ENCODE results near the gene AMH.

DNA sequence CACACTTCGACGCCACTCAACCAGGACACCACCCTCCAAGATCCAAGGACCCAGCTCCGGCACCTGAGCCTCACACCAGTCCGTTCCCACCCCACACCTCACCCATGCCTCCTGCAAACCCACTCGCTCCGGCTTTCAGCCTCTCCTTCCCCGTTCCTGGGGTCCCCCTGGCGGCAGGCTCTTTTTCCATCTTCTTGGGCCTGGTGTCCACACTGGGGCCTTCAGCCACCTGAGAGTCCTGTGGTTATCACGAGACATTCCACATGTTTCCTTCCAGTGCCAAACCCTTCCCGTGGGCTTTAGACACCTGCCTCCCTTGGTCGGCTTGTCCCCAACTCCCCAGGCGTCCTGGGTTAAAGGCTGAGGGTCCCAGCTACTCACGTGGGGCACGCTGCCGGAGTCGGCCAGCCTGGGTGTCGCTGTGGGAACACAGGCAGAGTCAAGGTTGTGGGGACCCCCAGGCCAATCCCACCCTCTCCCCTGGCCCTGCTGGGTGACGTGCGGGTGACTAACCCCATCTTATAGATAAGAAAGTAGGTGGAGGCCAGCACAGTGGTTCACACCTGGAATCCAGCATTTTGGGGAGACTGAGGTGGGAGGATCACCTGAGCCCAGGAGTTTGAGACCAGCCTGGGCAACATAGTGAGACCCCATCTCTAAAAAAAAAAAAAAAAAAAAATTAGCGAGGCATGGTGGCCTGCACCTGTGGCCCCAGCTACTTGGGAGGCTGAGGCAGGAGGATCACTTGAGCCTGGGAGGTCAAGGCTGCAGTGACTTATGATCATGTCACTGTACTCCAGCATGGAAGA lies 5.1 kb downstream of the AMH start:
- no peak for TF ChIP-seq EP300 (IDR thresholded peaks at IDR 0.05; ENCODE audit: low read depth in 2 of 2, low read length in 2 of 2)
- TF ChIP-seq EP300 (CRISPR knock-in tag; IDR thresholded peaks at IDR 0.05; ENCODE audit: borderline replicate concordance): no peak
- TF ChIP-seq ZNF446 (CRISPR knock-in tag; IDR thresholded peaks at IDR 0.05): no peak
- TF ChIP-seq, protein P1, sequence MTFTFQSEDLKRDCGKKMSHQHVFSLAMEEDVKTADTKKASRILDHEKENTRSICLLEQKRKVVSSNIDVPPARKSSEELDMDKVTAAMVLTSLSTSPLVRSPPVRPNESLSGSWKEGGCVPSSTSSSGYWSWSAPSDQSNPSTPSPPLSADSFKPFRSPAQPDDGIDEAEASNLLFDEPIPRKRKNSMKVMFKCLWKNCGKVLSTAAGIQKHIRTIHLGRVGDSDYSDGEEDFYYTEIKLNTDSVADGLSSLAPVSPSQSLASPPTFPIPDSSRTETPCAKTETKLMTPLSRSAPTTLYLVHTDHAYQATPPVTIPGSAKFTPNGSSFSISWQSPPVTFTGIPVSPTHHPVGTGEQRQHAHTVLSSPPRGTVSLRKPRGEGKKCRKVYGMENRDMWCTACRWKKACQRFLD (CRISPR knock-in tag; IDR thresholded peaks at IDR 0.05; ENCODE audit: borderline replicate concordance): no peak
- TF ChIP-seq MYC (CRISPR knock-in tag; IDR thresholded peaks at IDR 0.05; ENCODE audit: borderline replicate concordance): peak; percentile 35; the same call in 1 of the 2 replicates
- no peak for TF ChIP-seq RBFOX2 (IDR thresholded peaks at IDR 0.05; ENCODE audit: low read depth, low read length)
- TF ChIP-seq, protein P2, sequence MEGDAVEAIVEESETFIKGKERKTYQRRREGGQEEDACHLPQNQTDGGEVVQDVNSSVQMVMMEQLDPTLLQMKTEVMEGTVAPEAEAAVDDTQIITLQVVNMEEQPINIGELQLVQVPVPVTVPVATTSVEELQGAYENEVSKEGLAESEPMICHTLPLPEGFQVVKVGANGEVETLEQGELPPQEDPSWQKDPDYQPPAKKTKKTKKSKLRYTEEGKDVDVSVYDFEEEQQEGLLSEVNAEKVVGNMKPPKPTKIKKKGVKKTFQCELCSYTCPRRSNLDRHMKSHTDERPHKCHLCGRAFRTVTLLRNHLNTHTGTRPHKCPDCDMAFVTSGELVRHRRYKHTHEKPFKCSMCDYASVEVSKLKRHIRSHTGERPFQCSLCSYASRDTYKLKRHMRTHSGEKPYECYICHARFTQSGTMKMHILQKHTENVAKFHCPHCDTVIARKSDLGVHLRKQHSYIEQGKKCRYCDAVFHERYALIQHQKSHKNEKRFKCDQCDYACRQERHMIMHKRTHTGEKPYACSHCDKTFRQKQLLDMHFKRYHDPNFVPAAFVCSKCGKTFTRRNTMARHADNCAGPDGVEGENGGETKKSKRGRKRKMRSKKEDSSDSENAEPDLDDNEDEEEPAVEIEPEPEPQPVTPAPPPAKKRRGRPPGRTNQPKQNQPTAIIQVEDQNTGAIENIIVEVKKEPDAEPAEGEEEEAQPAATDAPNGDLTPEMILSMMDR (CRISPR knock-in tag; IDR thresholded peaks at IDR 0.05): peak; percentile 85
- TF ChIP-seq, protein P3, sequence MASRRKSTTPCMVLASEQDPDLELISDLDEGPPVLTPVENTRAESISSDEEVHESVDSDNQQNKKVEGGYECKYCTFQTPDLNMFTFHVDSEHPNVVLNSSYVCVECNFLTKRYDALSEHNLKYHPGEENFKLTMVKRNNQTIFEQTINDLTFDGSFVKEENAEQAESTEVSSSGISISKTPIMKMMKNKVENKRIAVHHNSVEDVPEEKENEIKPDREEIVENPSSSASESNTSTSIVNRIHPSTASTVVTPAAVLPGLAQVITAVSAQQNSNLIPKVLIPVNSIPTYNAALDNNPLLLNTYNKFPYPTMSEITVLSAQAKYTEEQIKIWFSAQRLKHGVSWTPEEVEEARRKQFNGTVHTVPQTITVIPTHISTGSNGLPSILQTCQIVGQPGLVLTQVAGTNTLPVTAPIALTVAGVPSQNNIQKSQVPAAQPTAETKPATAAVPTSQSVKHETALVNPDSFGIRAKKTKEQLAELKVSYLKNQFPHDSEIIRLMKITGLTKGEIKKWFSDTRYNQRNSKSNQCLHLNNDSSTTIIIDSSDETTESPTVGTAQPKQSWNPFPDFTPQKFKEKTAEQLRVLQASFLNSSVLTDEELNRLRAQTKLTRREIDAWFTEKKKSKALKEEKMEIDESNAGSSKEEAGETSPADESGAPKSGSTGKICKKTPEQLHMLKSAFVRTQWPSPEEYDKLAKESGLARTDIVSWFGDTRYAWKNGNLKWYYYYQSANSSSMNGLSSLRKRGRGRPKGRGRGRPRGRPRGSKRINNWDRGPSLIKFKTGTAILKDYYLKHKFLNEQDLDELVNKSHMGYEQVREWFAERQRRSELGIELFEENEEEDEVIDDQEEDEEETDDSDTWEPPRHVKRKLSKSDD (CRISPR knock-in tag; IDR thresholded peaks at IDR 0.05; ENCODE audit: low read depth): no peak
- TF ChIP-seq, protein P4, sequence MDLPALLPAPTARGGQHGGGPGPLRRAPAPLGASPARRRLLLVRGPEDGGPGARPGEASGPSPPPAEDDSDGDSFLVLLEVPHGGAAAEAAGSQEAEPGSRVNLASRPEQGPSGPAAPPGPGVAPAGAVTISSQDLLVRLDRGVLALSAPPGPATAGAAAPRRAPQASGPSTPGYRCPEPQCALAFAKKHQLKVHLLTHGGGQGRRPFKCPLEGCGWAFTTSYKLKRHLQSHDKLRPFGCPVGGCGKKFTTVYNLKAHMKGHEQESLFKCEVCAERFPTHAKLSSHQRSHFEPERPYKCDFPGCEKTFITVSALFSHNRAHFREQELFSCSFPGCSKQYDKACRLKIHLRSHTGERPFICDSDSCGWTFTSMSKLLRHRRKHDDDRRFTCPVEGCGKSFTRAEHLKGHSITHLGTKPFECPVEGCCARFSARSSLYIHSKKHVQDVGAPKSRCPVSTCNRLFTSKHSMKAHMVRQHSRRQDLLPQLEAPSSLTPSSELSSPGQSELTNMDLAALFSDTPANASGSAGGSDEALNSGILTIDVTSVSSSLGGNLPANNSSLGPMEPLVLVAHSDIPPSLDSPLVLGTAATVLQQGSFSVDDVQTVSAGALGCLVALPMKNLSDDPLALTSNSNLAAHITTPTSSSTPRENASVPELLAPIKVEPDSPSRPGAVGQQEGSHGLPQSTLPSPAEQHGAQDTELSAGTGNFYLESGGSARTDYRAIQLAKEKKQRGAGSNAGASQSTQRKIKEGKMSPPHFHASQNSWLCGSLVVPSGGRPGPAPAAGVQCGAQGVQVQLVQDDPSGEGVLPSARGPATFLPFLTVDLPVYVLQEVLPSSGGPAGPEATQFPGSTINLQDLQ (CRISPR knock-in tag; IDR thresholded peaks at IDR 0.05): no peak
- no peak for TF ChIP-seq TRIM24 (CRISPR knock-in tag; IDR thresholded peaks at IDR 0.05)
- TF ChIP-seq NFYB (CRISPR knock-in tag; IDR thresholded peaks at IDR 0.05): no peak
- TF ChIP-seq, protein P5, sequence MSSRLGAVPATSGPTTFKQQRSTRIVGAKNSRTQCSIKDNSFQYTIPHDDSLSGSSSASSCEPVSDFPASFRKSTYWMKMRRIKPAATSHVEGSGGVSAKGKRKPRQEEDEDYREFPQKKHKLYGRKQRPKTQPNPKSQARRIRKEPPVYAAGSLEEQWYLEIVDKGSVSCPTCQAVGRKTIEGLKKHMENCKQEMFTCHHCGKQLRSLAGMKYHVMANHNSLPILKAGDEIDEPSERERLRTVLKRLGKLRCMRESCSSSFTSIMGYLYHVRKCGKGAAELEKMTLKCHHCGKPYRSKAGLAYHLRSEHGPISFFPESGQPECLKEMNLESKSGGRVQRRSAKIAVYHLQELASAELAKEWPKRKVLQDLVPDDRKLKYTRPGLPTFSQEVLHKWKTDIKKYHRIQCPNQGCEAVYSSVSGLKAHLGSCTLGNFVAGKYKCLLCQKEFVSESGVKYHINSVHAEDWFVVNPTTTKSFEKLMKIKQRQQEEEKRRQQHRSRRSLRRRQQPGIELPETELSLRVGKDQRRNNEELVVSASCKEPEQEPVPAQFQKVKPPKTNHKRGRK (CRISPR knock-in tag; IDR thresholded peaks at IDR 0.05): no peak

Measured in HepG2 (cell line).